Ovary (tissue), 3 donors: Measurements from ENCODE around the gene RDX.

ENCODE experiments used
- EP300 ChIP-seq: sonication (generic); formaldehyde crosslinking; IDR thresholded peaks from one replicate; pipeline ENCODE4 v1.6.1; 2017; ENCODE audit warnings: antibody characterized with exemption
- POLR2A ChIP-seq: fragments of 450-650 bp; IDR thresholded peaks from one replicate; pipeline ENCODE4 v1.6.1; 2017; ENCODE audit warnings: antibody characterized with exemption, mild to moderate bottlenecking, moderate library complexity
- TF ChIP-seq, protein P1 (sequence below), 3 donors: fragments of 450-650 bp in 2 of 3; fragments of 200-600 bp in 1 of 3; IDR thresholded peaks; one replicate each; pipeline versions ENCODE4 v1.5.1 to v1.8.0; 2016 to 2022; ENCODE audit warnings: antibody characterized with exemption in 3 of 3, mild to moderate bottlenecking in 1 of 3
- donor health status: DM: no; HTN: no; CAD: no.

DNA sequence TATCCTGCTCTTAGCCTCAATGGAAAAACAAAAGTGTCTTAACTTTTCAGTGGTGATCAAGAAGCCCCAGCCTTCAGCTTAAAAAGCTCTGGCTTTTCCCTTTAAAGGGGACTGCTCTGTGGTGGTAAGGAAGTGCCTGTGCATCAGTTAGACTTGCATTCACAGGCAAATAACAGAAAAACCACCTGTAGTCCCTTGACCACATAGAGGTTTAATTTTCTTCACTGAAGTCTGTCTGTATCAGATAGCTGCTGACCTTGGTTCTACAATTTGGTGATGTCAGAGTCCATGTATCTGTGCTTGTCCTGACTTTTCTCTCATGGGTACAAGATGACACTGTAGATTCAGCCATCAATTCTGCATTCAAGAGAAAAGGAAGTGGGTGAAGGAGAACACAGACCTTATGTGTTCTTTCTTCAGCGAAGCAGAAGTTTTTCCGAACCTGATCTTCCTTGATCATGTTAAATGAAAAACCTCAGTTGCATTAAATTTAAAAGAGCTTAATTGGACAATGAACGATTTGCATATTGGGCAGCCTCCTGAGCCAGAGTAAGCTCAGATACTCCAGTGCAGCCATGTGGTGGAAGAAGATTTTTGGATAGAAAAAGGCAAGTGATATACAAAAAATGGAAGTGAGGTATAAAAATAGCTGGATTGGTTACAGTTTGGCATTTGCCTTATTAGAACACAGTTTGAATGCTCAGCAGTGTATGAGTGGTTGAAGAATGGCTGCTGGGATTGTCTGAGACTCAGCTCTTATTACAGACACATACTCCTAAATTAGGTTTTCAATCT, 43.2 kb upstream of the RDX start:
- TF ChIP-seq, protein P1, sequence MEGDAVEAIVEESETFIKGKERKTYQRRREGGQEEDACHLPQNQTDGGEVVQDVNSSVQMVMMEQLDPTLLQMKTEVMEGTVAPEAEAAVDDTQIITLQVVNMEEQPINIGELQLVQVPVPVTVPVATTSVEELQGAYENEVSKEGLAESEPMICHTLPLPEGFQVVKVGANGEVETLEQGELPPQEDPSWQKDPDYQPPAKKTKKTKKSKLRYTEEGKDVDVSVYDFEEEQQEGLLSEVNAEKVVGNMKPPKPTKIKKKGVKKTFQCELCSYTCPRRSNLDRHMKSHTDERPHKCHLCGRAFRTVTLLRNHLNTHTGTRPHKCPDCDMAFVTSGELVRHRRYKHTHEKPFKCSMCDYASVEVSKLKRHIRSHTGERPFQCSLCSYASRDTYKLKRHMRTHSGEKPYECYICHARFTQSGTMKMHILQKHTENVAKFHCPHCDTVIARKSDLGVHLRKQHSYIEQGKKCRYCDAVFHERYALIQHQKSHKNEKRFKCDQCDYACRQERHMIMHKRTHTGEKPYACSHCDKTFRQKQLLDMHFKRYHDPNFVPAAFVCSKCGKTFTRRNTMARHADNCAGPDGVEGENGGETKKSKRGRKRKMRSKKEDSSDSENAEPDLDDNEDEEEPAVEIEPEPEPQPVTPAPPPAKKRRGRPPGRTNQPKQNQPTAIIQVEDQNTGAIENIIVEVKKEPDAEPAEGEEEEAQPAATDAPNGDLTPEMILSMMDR (IDR thresholded peaks at IDR 0.05): no peak
- TF ChIP-seq POLR2A: no peak
- TF ChIP-seq EP300: no peak
